HL-60 (cell line): Measurements from ENCODE around the gene TTC17.

Experiments used
- DNase-seq, 2 experiments: peaks; one replicate each; pipeline ENCODE4 v3.0.0-alpha.2; 2010 to 2020; ENCODE audit warnings: low read depth in 1 of 2, low spot score in 1 of 2
- H3K27ac ChIP-seq: fragments of 250-450 bp; sonication (Bioruptor Pico); replicated peaks from 2 replicates; pipeline ENCODE4 v1.5.1; 2020; ENCODE audit warnings: mild to moderate bottlenecking, moderate library complexity
- H3K27me3 ChIP-seq: fragments of 250-450 bp; sonication (Bioruptor Pico); 2 replicates; pipeline ENCODE4 v1.5.1; 2021; ENCODE audit warnings: mild to moderate bottlenecking, moderate library complexity; ENCODE audit not compliant: insufficient read depth, poor library complexity, severe bottlenecking
- H3K4me3 ChIP-seq: replicated peaks from 2 replicates; pipeline ENCODE4 v1.5.1; 2011; ENCODE audit warnings: mild to moderate bottlenecking, control low read depth, low read length; ENCODE audit not compliant: insufficient read depth
- GABPA ChIP-seq: IDR thresholded peaks from 2 replicates; pipeline ENCODE4 v1.6.1; 2012; ENCODE audit warnings: low read depth
- POLR2AphosphoS5 ChIP-seq: IDR thresholded peaks from 2 replicates; pipeline ENCODE4 v1.6.1; 2012; ENCODE audit warnings: low read depth
- SPI1 ChIP-seq: IDR thresholded peaks from 2 replicates; pipeline ENCODE4 v1.6.1; 2012; ENCODE audit warnings: low read depth, mild to moderate bottlenecking, borderline replicate concordance
- TF ChIP-seq, protein P1 (sequence below): IDR thresholded peaks from one replicate; pipeline ENCODE4 v1.5.1; 2011; ENCODE audit warnings: low read length, control low read depth, inconsistent platforms; ENCODE audit not compliant: insufficient read depth
- TF ChIP-seq, protein P2 (sequence below): IDR thresholded peaks from 2 replicates; pipeline ENCODE4 v1.6.1; 2012; ENCODE audit warnings: low read depth; ENCODE audit not compliant: insufficient replicate concordance

The TTC17 gene

DNA sequence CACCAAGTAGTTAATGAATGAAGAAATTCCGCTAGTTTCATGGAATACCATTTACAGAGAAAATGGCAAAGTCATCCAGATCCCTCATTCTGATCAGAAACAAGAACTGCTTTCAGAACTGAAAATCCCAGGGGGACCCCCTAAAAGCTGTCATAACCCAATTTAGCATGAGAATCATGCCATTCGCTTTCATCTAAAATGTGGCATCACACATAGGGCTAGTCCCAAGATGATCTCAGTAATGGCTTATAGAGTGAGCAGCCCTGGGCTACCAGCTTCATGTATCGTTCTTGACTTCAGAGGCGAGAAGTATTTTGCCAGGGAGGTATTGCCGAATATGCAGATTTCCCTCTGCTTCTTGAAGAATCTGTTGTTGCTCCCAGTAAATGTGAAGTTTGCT is 134.0 kb downstream of the TTC17 start:
- H3K27ac ChIP-seq: no peak overlapping the region
- no peaks in the 10 kb centered on the region for H3K27me3 ChIP-seq
- DNase-seq: no peak
- TF ChIP-seq SPI1: no peak
- H3K4me3 ChIP-seq: no peak overlapping the region

DNA sequence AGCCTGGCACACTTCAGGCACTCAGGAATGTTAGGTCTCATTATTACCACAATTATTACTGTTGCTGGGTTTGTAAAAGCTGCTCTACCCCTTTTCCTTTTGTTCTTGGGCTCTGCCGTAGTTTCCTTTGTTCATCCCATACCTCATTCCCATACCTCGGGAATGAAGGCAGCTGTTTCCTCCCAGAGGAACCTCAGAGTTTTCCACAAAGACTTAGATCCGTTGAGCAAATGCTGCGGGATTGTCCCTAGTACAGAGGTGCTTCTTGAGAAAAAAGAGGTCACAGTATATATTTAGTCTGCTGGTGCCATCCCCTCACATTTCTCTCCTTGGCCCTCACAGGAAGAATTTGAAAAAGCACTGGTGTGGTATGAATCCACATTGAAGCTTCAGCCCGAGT is 134.7 kb downstream of the TTC17 start:
- no peak for DNase-seq
- Histone ChIP-seq H3K4me3 (no peak overlapping the region), H3K27ac (no peak overlapping the region), H3K27me3 (no peaks in the 10 kb centered on the region)
- TF ChIP-seq, protein P1, sequence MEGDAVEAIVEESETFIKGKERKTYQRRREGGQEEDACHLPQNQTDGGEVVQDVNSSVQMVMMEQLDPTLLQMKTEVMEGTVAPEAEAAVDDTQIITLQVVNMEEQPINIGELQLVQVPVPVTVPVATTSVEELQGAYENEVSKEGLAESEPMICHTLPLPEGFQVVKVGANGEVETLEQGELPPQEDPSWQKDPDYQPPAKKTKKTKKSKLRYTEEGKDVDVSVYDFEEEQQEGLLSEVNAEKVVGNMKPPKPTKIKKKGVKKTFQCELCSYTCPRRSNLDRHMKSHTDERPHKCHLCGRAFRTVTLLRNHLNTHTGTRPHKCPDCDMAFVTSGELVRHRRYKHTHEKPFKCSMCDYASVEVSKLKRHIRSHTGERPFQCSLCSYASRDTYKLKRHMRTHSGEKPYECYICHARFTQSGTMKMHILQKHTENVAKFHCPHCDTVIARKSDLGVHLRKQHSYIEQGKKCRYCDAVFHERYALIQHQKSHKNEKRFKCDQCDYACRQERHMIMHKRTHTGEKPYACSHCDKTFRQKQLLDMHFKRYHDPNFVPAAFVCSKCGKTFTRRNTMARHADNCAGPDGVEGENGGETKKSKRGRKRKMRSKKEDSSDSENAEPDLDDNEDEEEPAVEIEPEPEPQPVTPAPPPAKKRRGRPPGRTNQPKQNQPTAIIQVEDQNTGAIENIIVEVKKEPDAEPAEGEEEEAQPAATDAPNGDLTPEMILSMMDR: no peak
- TF ChIP-seq GABPA (no peak), SPI1 (no peak), POLR2AphosphoS5 (no peak)
- TF ChIP-seq, protein P2, sequence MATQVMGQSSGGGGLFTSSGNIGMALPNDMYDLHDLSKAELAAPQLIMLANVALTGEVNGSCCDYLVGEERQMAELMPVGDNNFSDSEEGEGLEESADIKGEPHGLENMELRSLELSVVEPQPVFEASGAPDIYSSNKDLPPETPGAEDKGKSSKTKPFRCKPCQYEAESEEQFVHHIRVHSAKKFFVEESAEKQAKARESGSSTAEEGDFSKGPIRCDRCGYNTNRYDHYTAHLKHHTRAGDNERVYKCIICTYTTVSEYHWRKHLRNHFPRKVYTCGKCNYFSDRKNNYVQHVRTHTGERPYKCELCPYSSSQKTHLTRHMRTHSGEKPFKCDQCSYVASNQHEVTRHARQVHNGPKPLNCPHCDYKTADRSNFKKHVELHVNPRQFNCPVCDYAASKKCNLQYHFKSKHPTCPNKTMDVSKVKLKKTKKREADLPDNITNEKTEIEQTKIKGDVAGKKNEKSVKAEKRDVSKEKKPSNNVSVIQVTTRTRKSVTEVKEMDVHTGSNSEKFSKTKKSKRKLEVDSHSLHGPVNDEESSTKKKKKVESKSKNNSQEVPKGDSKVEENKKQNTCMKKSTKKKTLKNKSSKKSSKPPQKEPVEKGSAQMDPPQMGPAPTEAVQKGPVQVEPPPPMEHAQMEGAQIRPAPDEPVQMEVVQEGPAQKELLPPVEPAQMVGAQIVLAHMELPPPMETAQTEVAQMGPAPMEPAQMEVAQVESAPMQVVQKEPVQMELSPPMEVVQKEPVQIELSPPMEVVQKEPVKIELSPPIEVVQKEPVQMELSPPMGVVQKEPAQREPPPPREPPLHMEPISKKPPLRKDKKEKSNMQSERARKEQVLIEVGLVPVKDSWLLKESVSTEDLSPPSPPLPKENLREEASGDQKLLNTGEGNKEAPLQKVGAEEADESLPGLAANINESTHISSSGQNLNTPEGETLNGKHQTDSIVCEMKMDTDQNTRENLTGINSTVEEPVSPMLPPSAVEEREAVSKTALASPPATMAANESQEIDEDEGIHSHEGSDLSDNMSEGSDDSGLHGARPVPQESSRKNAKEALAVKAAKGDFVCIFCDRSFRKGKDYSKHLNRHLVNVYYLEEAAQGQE: no peak

DNA sequence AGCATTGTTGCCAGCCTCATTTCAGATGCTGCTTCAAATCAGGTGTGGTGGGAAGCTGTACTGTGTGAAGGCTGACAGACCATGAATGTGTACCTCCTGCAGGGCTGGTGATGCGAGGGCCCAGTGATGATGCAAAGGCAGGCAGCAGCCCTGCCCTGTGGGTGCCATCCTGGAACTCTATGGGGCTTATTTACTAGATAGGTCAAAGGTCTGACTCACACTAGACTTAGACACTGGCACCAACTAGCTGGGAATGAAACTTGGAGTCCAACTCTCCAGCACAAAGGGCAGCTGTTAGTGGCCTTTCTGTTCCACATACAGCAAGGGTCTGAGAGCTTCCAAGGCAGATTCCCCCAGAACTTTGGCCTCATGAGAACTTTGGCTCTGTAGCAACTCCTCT is 138.4 kb downstream of the TTC17 start:
- no peak for DNase-seq
- no peak overlapping the region for H3K27ac ChIP-seq
- no peak overlapping the region for H3K4me3 ChIP-seq
- H3K27me3 ChIP-seq: no peaks in the 10 kb centered on the region
- TF ChIP-seq, protein P2: no peak
- TF ChIP-seq SPI1 (no peak), POLR2AphosphoS5 (no peak), GABPA (no peak)
- TF ChIP-seq, protein P1: no peak

DNA sequence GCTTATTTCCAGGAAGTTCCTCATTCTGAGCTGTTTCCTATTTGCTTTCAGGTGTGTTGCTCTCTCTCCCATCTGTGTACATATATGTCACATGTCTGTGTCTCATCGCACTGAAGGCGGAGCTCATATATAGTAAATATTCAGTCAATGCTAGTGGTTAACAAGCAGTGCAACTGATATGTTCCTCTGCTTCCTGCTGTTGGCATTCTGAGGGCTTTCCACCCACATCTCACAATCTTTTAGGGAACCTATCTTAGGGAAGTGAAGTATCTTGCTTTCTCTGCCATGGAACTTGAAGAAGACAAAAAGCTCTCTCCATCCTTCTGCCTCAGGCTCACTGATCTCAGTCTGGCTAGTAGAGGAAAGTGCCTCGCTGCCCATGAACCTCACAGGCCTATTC is 139.8 kb downstream of the TTC17 start:
- H3K4me3 ChIP-seq: no peak overlapping the region
- no peaks in the 10 kb centered on the region for H3K27me3 ChIP-seq
- TF ChIP-seq SPI1 (no peak), GABPA (no peak), POLR2AphosphoS5 (no peak)
- TF ChIP-seq, protein P1: no peak
- TF ChIP-seq, protein P2: no peak
- no peak for DNase-seq
- H3K27ac ChIP-seq: no peak overlapping the region
